IMR-90 (cell line): ENCODE data around the gene DOCK1. TPM values are rescaled to one million over a fixed set of nuclear protein-coding genes. Genes with fewer than 3 reads are reported as not detected.

Experiments
- ATAC-seq: fragments of 200-7000 bp; cut with Tn5 transposase; 2 replicates; pipeline ENCODE4 v1.9.1; 2020; ENCODE audit warnings: low read depth, mild to moderate bottlenecking, moderate library complexity
- BruUV-seq: library from RNA; stranded (reverse); fragments of 400-500 nt; replicated peaks from 2 replicates; lab custom pipeline; 2021; lab: Mats Ljungman, UMichigan
- CTCF ChIA-PET: fragments of 300-600 bp; formaldehyde crosslinking; extraction: SDS; loops from one replicate; lab custom pipeline; 2021; ENCODE audit warnings: antibody characterized with exemption; lab: Yijun Ruan, JAX
- POLR2A ChIA-PET: fragments of 300-600 bp; sonication (Branson Sonifier 250); formaldehyde crosslinking; loops from one replicate; lab custom pipeline; 2022; ENCODE audit warnings: antibody characterized with exemption; ENCODE audit not compliant: unreplicated experiment; lab: Charles Lee
- DNase-seq: peaks from one replicate; pipeline ENCODE4 v3.0.0; 2013
- H2AFZ ChIP-seq: replicated peaks from 2 replicates; pipeline ENCODE3; 2013; ENCODE audit warnings: low read length, mild to moderate bottlenecking; ENCODE audit not compliant: poor library complexity
- H2AK5ac ChIP-seq: 2 replicates; pipeline ENCODE4 v1.6.1; 2013; ENCODE audit warnings: low read depth, low read length, inconsistent platforms
- H2AK9ac ChIP-seq: replicated peaks from 2 replicates; pipeline ENCODE3; 2013; ENCODE audit warnings: mild to moderate bottlenecking, low read depth, low read length, moderate library complexity; ENCODE audit not compliant: poor library complexity
- H2BK120ac ChIP-seq: 2 replicates; pipeline ENCODE4 v1.6.1; 2013; ENCODE audit warnings: low read depth, low read length, inconsistent platforms
- H2BK15ac ChIP-seq: 3 replicates; pipeline ENCODE4 v1.6.1; 2013; ENCODE audit warnings: low read depth, low read length, inconsistent platforms
- H2BK20ac ChIP-seq: 2 replicates; pipeline ENCODE4 v1.6.1; 2013; ENCODE audit warnings: low read depth, mild to moderate bottlenecking, inconsistent platforms, low read length, moderate library complexity
- H2BK5ac ChIP-seq: 2 replicates; pipeline ENCODE4 v1.6.1; 2013; ENCODE audit warnings: mild to moderate bottlenecking, low read depth, low read length, inconsistent platforms; ENCODE audit not compliant: poor library complexity, severe bottlenecking
- H3K14ac ChIP-seq: replicated peaks from 2 replicates; pipeline ENCODE4 v1.6.1; 2013; ENCODE audit warnings: low read depth, low read length, inconsistent platforms
- H3K18ac ChIP-seq: 2 replicates; pipeline ENCODE4 v1.6.1; 2013; ENCODE audit warnings: low read depth, low read length, control low read depth
- H3K23ac ChIP-seq: 2 replicates; pipeline ENCODE4 v1.6.1; 2013; ENCODE audit warnings: low read depth, low read length, inconsistent platforms
- H3K27ac ChIP-seq: 2 replicates; pipeline ENCODE4 v1.5.1; 2013; ENCODE audit warnings: mild to moderate bottlenecking, control low read depth, low read length; ENCODE audit not compliant: insufficient read depth
- H3K27me3 ChIP-seq: 2 replicates; pipeline ENCODE4 v1.6.1; 2013; ENCODE audit warnings: low read length; ENCODE audit not compliant: control insufficient read depth, insufficient read depth
- H3K36me3 ChIP-seq: 2 replicates; pipeline ENCODE4 v1.6.1; 2013; ENCODE audit warnings: low read length, mixed read lengths; ENCODE audit not compliant: control insufficient read depth, insufficient read depth
- H3K4ac ChIP-seq: 2 replicates; pipeline ENCODE4 v1.6.1; 2013; ENCODE audit warnings: low read depth, low read length, inconsistent platforms
- H3K4me1 ChIP-seq: 2 replicates; pipeline ENCODE4 v1.6.1; 2013; ENCODE audit warnings: low read length, mixed read lengths; ENCODE audit not compliant: control insufficient read depth, insufficient read depth
- H3K4me2 ChIP-seq: 2 replicates; pipeline ENCODE4 v1.6.1; 2013; ENCODE audit warnings: low read depth, mild to moderate bottlenecking, control low read depth, low read length, moderate library complexity
- H3K4me3 ChIP-seq: 2 replicates; pipeline ENCODE4 v1.5.1; 2013; ENCODE audit warnings: low read depth, mild to moderate bottlenecking, control low read depth, low read length, moderate library complexity; ENCODE audit not compliant: insufficient read depth
- H3K56ac ChIP-seq: 2 replicates; pipeline ENCODE4 v1.6.1; 2013; ENCODE audit warnings: low read length, inconsistent platforms; ENCODE audit not compliant: insufficient read depth; ENCODE audit errors: extremely low read depth
- H3K79me1 ChIP-seq, 2 experiments: 2 replicates each; pipeline ENCODE4 v1.6.1; 2013; ENCODE audit warnings: low read length in 2 of 2, inconsistent platforms in 1 of 2, low read depth in 1 of 2
- H3K9ac ChIP-seq: 2 replicates; pipeline ENCODE4 v1.6.1; 2013; ENCODE audit warnings: low read depth, low read length, control low read depth
- H3K9me1 ChIP-seq: 2 replicates; pipeline ENCODE4 v1.6.1; 2013; ENCODE audit warnings: low read length, inconsistent platforms; ENCODE audit not compliant: insufficient read depth
- H3K9me3 ChIP-seq: 2 replicates; pipeline ENCODE4 v1.6.1; 2013; ENCODE audit warnings: low read length; ENCODE audit not compliant: control insufficient read depth, insufficient read depth
- H4K20me1 ChIP-seq: 2 replicates; pipeline ENCODE4 v1.6.1; 2013; ENCODE audit warnings: low read length, inconsistent platforms; ENCODE audit not compliant: insufficient read depth
- H4K5ac ChIP-seq: 2 replicates; pipeline ENCODE4 v1.6.1; 2013; ENCODE audit warnings: mild to moderate bottlenecking, low read depth, low read length, control low read depth
- H4K8ac ChIP-seq, 2 experiments: 2 replicates each; pipeline ENCODE4 v1.6.1; 2013; ENCODE audit warnings: low read depth in 2 of 2, low read length in 2 of 2, control low read depth in 1 of 2, inconsistent platforms in 1 of 2
- H4K91ac ChIP-seq: 2 replicates; pipeline ENCODE4 v1.6.1; 2013; ENCODE audit warnings: low read depth, low read length, inconsistent platforms; ENCODE audit not compliant: insufficient read depth
- BHLHE40 ChIP-seq: fragments of 150-350 bp; IDR thresholded peaks from 2 replicates; pipeline ENCODE4 v1.6.1; 2016; ENCODE audit warnings: mild to moderate bottlenecking, low read depth, low read length
- CEBPB ChIP-seq: IDR thresholded peaks from 2 replicates; pipeline ENCODE4 v1.6.1; 2012; ENCODE audit warnings: low read depth, low read length, improper control_type of control experiment
- FOS ChIP-seq: fragments of 150-350 bp; IDR thresholded peaks from 2 replicates; pipeline ENCODE4 v1.6.1; 2016; ENCODE audit warnings: low read depth, low read length
- MAFK ChIP-seq: IDR thresholded peaks from 2 replicates; pipeline ENCODE4 v1.6.1; 2012; ENCODE audit warnings: low read depth, low read length, improper control_type of control experiment
- MAZ ChIP-seq: IDR thresholded peaks from 2 replicates; pipeline ENCODE4 v1.6.1; 2012; ENCODE audit warnings: low read depth, mild to moderate bottlenecking, low read length, improper control_type of control experiment, moderate library complexity, borderline replicate concordance
- RCOR1 ChIP-seq: IDR thresholded peaks from 2 replicates; pipeline ENCODE4 v1.6.1; 2012; ENCODE audit warnings: mild to moderate bottlenecking, low read length, improper control_type of control experiment; ENCODE audit not compliant: insufficient replicate concordance
- RFX5 ChIP-seq: IDR thresholded peaks from 2 replicates; pipeline ENCODE4 v1.8.0; 2012; ENCODE audit warnings: low read depth, mild to moderate bottlenecking, low read length, moderate library complexity
- SMC3 ChIP-seq: fragments of 150-350 bp; IDR thresholded peaks from 2 replicates; pipeline ENCODE4 v1.6.1; 2016; ENCODE audit warnings: low read depth, mild to moderate bottlenecking, antibody characterized with exemption, low read length, moderate library complexity
- WGBS, 2 experiments: methylation state at CpG; one replicate each; pipeline versions ENCODE4 v1.1.5 to v1.1.7; 2013; ENCODE audit warnings: missing lambda C conversion rate in 2 of 2; ENCODE audit not compliant: insufficient read length in 1 of 2; ENCODE audit errors: extremely low coverage in 2 of 2; 5-methylcytosine and 5-hydroxymethylcytosine counted together
- dilution Hi-C: fragments of 300-500 bp; cut with HindIII; formaldehyde crosslinking; loops from one replicate; pipeline ENCODE4 v1.14.3; 2018; ENCODE audit warnings: low sequenced_read_pairs; ENCODE audit not compliant: unreplicated experiment
- in situ Hi-C: fragments of 300-500 bp; cut with MboI; formaldehyde crosslinking; loops from 3 replicates; pipeline ENCODE4 v1.14.3; 2019; ENCODE audit warnings: low sequenced_read_pairs, inconsistent platforms, mixed read lengths
- intact Hi-C: fragments of 100-400 bp; cut with micrococcal nuclease; formaldehyde crosslinking; loops from 2 replicates; pipeline ENCODE4 v1.10.0; 2022
- polyA plus RNA-seq, 3 experiments: library from polyadenylated mRNA; depleted of rRNA; stranded (reverse); fragments of >200 nt; gene quantifications; 2 replicates each; pipeline ENCODE4 v1.2.3, GENCODE V29; 2012; ENCODE audit warnings: low replicate concordance in 1 of 3
- total RNA-seq: library from RNA; depleted of rRNA; stranded (reverse); fragments of >200 nt; gene quantifications from 2 replicates; pipeline ENCODE4 v1.2.3, GENCODE V29; 2012
- TF ChIP-seq, protein P1 (sequence below): conservative IDR thresholded peaks from 2 replicates; pipeline ENCODE4 v1.5.1; 2012; ENCODE audit warnings: mild to moderate bottlenecking, low read depth, low read length, improper control_type of control experiment
- TF ChIP-seq, protein P2 (sequence below): fragments of 150-350 bp; IDR thresholded peaks from 2 replicates; pipeline ENCODE4 v1.6.1; 2017; ENCODE audit warnings: mild to moderate bottlenecking, antibody characterized with exemption, low read length, low read depth

Gene DOCK1
- total and polyA plus RNA-seq, 2 of the 4 experiments (the other 2 are of a cell fraction), result 28.2 to 71.0 TPM

GRCh38 chr10:127368101-127368500 lies 462.9 kb downstream of the DOCK1 start:
- H3K4me1 ChIP-seq, result no peaks in the 10 kb centered on the region; the same call in 1 of the 2 replicates
- H2AK5ac ChIP-seq, result no peak overlapping the region
- no peak overlapping the region for H4K5ac ChIP-seq
- no peak for TF ChIP-seq FOS
- TF ChIP-seq RCOR1, result no peak
- TF ChIP-seq, protein P1, sequence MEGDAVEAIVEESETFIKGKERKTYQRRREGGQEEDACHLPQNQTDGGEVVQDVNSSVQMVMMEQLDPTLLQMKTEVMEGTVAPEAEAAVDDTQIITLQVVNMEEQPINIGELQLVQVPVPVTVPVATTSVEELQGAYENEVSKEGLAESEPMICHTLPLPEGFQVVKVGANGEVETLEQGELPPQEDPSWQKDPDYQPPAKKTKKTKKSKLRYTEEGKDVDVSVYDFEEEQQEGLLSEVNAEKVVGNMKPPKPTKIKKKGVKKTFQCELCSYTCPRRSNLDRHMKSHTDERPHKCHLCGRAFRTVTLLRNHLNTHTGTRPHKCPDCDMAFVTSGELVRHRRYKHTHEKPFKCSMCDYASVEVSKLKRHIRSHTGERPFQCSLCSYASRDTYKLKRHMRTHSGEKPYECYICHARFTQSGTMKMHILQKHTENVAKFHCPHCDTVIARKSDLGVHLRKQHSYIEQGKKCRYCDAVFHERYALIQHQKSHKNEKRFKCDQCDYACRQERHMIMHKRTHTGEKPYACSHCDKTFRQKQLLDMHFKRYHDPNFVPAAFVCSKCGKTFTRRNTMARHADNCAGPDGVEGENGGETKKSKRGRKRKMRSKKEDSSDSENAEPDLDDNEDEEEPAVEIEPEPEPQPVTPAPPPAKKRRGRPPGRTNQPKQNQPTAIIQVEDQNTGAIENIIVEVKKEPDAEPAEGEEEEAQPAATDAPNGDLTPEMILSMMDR, result no peak
- TF ChIP-seq RFX5, result no peak
- no peak for TF ChIP-seq SMC3
- no peak for TF ChIP-seq MAZ
- no peak for TF ChIP-seq BHLHE40
- TF ChIP-seq MAFK, result no peak
- no peak for TF ChIP-seq CEBPB
- TF ChIP-seq, protein P2, sequence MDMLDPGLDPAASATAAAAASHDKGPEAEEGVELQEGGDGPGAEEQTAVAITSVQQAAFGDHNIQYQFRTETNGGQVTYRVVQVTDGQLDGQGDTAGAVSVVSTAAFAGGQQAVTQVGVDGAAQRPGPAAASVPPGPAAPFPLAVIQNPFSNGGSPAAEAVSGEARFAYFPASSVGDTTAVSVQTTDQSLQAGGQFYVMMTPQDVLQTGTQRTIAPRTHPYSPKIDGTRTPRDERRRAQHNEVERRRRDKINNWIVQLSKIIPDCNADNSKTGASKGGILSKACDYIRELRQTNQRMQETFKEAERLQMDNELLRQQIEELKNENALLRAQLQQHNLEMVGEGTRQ, result no peak
- peaks cover 24% of the 10 kb centered on the region for H3K36me3 ChIP-seq
- no peak overlapping the region for H3K27ac ChIP-seq
- H3K27me3 ChIP-seq, result no peaks in the 10 kb centered on the region
- no peaks in the 10 kb centered on the region for H3K9me1 ChIP-seq
- ChIA-PET POLR2A (interaction anchor here (0.6 kb wide), 1 partner anchor 512 kb away, joined by 3 read pairs; no protein-coding TSS in a partner anchor), CTCF (no interaction called here)
- H3K9me3 ChIP-seq, result no peaks in the 10 kb centered on the region
- DNase-seq (no peak), ATAC-seq (no peak)
- no peak overlapping the region for H3K56ac ChIP-seq
- H2BK15ac ChIP-seq, result no peak overlapping the region
- H4K8ac ChIP-seq, result no peak overlapping the region
- no TSS peak for BruUV-seq
- H2BK5ac ChIP-seq, result no peak overlapping the region
- WGBS, 2 experiments, result no CpG with 5 or more reads among the region's 5 CpGs
- dilution Hi-C loops, result no loop called here
- H2AFZ ChIP-seq, result no peak overlapping the region
- no peak overlapping the region for H4K91ac ChIP-seq
- no peak overlapping the region for H3K4me3 ChIP-seq
- no peaks in the 10 kb centered on the region; a peak in 1 of 4 replicates for H3K79me1 ChIP-seq
- no peak overlapping the region for H2AK9ac ChIP-seq
- no peak overlapping the region for H2BK120ac ChIP-seq
- H3K4me2 ChIP-seq, result no peak overlapping the region
- H3K23ac ChIP-seq, result no peak overlapping the region
- no peak overlapping the region for H3K9ac ChIP-seq
- H3K4ac ChIP-seq, result no peak overlapping the region
- H3K14ac ChIP-seq, result no peak overlapping the region
- in situ Hi-C loops, result no loop called here
- intact Hi-C loops, result no loop called here
- no peak overlapping the region for H3K18ac ChIP-seq
- H2BK20ac ChIP-seq, result no peak overlapping the region
- H4K20me1 ChIP-seq, result no peaks in the 10 kb centered on the region
